CD14-positive monocyte (primary cell): ENCODE data around the gene ABCB10. TPM values are rescaled to one million over a fixed set of nuclear protein-coding genes. Genes with fewer than 3 reads are reported as not detected.
"Not testable (repeated sequence)": the region's sequence is repeated elsewhere in the genome, so short reads cannot be mapped to it uniquely, and the experiment has no call there.

Source experiments
- DNase-seq, 3 donors: peaks; one replicate each; pipeline ENCODE4 v3.0.0-alpha.2; 2011 to 2022
- H2AFZ ChIP-seq: 2 replicates; pipeline ENCODE4 v1.6.0; 2012; ENCODE audit warnings: mild to moderate bottlenecking, low read depth, low read length, inconsistent platforms; ENCODE audit not compliant: insufficient read depth, poor library complexity, severe bottlenecking
- H3K27ac ChIP-seq, 2 donors: 1 replicate in 1 of 2; 2 replicates in 1 of 2; pipeline ENCODE4 v1.5.1; 2012 to 2013; ENCODE audit warnings: low read length in 2 of 2, control low read depth in 1 of 2, inconsistent platforms in 1 of 2, low read depth in 1 of 2, mild to moderate bottlenecking in 1 of 2
- H3K27me3 ChIP-seq, 2 donors: one replicate each; pipeline versions ENCODE4 v1.6.0 to v1.6.1; 2011 to 2013; ENCODE audit warnings: low read length in 2 of 2; ENCODE audit not compliant: control insufficient read depth in 2 of 2, insufficient read depth in 2 of 2
- H3K36me3 ChIP-seq, 2 donors: replicated peaks in 1 of 2; 1 replicate in 1 of 2; 2 replicates in 1 of 2; pipeline versions ENCODE4 v1.5.1 to v1.6.1; 2012 to 2013; ENCODE audit warnings: low read length in 2 of 2, control low read depth in 1 of 2, inconsistent platforms in 1 of 2, mild to moderate bottlenecking in 1 of 2; ENCODE audit not compliant: insufficient read depth in 2 of 2, control insufficient read depth in 1 of 2
- H3K4me1 ChIP-seq, 2 donors: 1 replicate in 1 of 2; 2 replicates in 1 of 2; pipeline versions ENCODE4 v1.5.1 to v1.6.1; 2012 to 2013; ENCODE audit warnings: low read length in 2 of 2, control low read depth in 1 of 2, inconsistent platforms in 1 of 2, mild to moderate bottlenecking in 1 of 2, moderate library complexity in 1 of 2; ENCODE audit not compliant: insufficient read depth in 2 of 2, control insufficient read depth in 1 of 2
- H3K4me2 ChIP-seq: replicated peaks from 2 replicates; pipeline ENCODE3; 2012; ENCODE audit warnings: low read length, moderate library complexity, mild to moderate bottlenecking; ENCODE audit not compliant: poor library complexity, severe bottlenecking; ENCODE audit errors: extremely low read depth
- H3K4me3 ChIP-seq, 3 experiments: fragments of 200-600 bp in 1 of 3; sonication (generic) in 1 of 3; replicated peaks in 1 of 3; 1 replicate in 2 of 3; 2 replicates in 1 of 3; pipeline ENCODE4 v1.5.1; 2011 to 2013; ENCODE audit warnings: low read length in 3 of 3, mild to moderate bottlenecking in 3 of 3, control low read depth in 2 of 3, low read depth in 2 of 3, inconsistent platforms in 1 of 3, moderate library complexity in 1 of 3
- H3K79me2 ChIP-seq: 2 replicates; pipeline ENCODE4 v1.6.0; 2012; ENCODE audit warnings: mild to moderate bottlenecking, control low read depth, inconsistent platforms, low read length, moderate library complexity; ENCODE audit not compliant: insufficient read depth
- H3K9ac ChIP-seq: 2 replicates; pipeline ENCODE4 v1.6.0; 2017; ENCODE audit warnings: low read length, mild to moderate bottlenecking; ENCODE audit not compliant: insufficient read depth, poor library complexity, severe bottlenecking
- H3K9me3 ChIP-seq, 2 donors: replicated peaks in 1 of 2; 1 replicate in 1 of 2; 2 replicates in 1 of 2; pipeline versions ENCODE4 v1.5.1 to v1.6.1; 2012 to 2013; ENCODE audit warnings: low read length in 2 of 2, control low read depth in 1 of 2; ENCODE audit not compliant: control insufficient read depth in 1 of 2, insufficient read depth in 1 of 2
- H4K20me1 ChIP-seq: 2 replicates; pipeline ENCODE4 v1.6.0; 2012; ENCODE audit warnings: mild to moderate bottlenecking, low read length, control low read depth, moderate library complexity; ENCODE audit not compliant: insufficient read depth
- H3K27ac Mint-ChIP-seq, 7 donors: one replicate each; pipeline ENCODE4 v1.8.0; 2020; ENCODE audit warnings: mild to moderate bottlenecking in 7 of 7, mixed read lengths in 7 of 7, moderate library complexity in 6 of 7, inconsistent platforms in 2 of 7
- H3K27me3 Mint-ChIP-seq, 3 donors: one replicate each; pipeline ENCODE4 v1.8.0; 2021 to 2022; ENCODE audit warnings: low read depth in 3 of 3, mild to moderate bottlenecking in 3 of 3, mixed read lengths in 3 of 3, moderate library complexity in 3 of 3, inconsistent platforms in 1 of 3
- H3K36me3 Mint-ChIP-seq, 2 donors: one replicate each; pipeline ENCODE4 v1.8.0; 2020; ENCODE audit warnings: mixed read lengths in 2 of 2, inconsistent platforms in 1 of 2, mild to moderate bottlenecking in 1 of 2
- H3K4me1 Mint-ChIP-seq: one replicate; pipeline ENCODE4 v1.8.0; 2020; ENCODE audit warnings: mild to moderate bottlenecking, mixed read lengths
- H3K4me3 Mint-ChIP-seq, 2 donors: one replicate each; pipeline ENCODE4 v1.8.0; 2020; ENCODE audit warnings: mild to moderate bottlenecking in 2 of 2, mixed read lengths in 2 of 2, moderate library complexity in 1 of 2
- H3K9me3 Mint-ChIP-seq, 7 donors: one replicate each; pipeline ENCODE4 v1.8.0; 2020 to 2022; ENCODE audit warnings: mixed read lengths in 7 of 7, mild to moderate bottlenecking in 6 of 7, moderate library complexity in 6 of 7, inconsistent platforms in 2 of 7
- WGBS: methylation state at CpG from one replicate; pipeline ENCODE4 v1.1.5; 2013; ENCODE audit warnings: missing lambda C conversion rate; ENCODE audit not compliant: insufficient coverage; 5-methylcytosine and 5-hydroxymethylcytosine counted together
- intact Hi-C, 2 donors: fragments of 100-400 bp; cut with micrococcal nuclease; formaldehyde crosslinking; loops; one replicate each; pipeline versions ENCODE4 v1.15.0 to v1.15.1; 2023
- polyA plus RNA-seq, 3 donors: library from polyadenylated mRNA; depleted of rRNA in 1 of 3; unstranded in 2 of 3; stranded (reverse) in 1 of 3; fragments of 300-500 nt in 2 of 3; fragments of >200 nt in 1 of 3; fragmentation: Illumina TruSeq in 2 of 3; gene quantifications; 1 replicate in 2 of 3; 2 replicates in 1 of 3; pipeline ENCODE4 v1.2.3, GENCODE V29; 2012 to 2021
- TF ChIP-seq, protein P1 (sequence below): fragments of 200-600 bp; IDR thresholded peaks from one replicate; pipeline ENCODE4 v1.8.0; 2022; ENCODE audit warnings: antibody characterized with exemption, mild to moderate bottlenecking

The ABCB10 gene
- polyA plus RNA-seq, 3 donors = 5.4 to 12.9 (median 11.4) TPM

DNA sequence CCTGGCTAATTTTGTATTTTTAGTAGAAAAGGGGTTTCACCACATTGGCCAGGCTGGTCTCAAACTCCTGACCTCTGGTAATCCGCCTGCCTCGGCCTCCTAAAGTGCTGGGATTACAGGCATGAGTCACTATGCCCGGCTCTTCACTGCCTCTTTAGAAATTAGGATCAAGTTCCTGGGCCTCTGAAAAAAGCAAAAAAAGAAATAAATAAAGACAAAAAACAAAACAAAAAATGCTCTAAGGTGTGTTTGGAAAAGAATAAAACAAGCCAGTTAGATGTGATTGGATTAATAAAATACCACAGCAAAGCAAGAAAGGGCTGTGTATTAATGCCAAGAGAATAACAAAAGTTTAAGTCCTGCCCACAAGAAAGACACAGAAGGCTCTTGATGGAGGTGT is 4.2 kb upstream of the ABCB10 start:
- H3K4me1 ChIP-seq = peaks cover 12 to 19% of the 10 kb centered on the region in 2 donors
- no peaks in the 10 kb centered on the region for H3K27me3 ChIP-seq
- H3K36me3 ChIP-seq = no peaks in the 10 kb centered on the region
- H3K27ac Mint-ChIP-seq = no peak overlapping the region
- intact Hi-C loops = no loop called here
- no peak overlapping the region for H3K9ac ChIP-seq
- TF ChIP-seq, protein P1, sequence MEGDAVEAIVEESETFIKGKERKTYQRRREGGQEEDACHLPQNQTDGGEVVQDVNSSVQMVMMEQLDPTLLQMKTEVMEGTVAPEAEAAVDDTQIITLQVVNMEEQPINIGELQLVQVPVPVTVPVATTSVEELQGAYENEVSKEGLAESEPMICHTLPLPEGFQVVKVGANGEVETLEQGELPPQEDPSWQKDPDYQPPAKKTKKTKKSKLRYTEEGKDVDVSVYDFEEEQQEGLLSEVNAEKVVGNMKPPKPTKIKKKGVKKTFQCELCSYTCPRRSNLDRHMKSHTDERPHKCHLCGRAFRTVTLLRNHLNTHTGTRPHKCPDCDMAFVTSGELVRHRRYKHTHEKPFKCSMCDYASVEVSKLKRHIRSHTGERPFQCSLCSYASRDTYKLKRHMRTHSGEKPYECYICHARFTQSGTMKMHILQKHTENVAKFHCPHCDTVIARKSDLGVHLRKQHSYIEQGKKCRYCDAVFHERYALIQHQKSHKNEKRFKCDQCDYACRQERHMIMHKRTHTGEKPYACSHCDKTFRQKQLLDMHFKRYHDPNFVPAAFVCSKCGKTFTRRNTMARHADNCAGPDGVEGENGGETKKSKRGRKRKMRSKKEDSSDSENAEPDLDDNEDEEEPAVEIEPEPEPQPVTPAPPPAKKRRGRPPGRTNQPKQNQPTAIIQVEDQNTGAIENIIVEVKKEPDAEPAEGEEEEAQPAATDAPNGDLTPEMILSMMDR = no peak
- H3K4me3 ChIP-seq = no peak overlapping the region
- H3K4me2 ChIP-seq = no peak overlapping the region
- no peak overlapping the region for H3K27ac ChIP-seq
- peaks cover 0 to 2% (median 0%) of the 10 kb centered on the region in 3 donors for H3K27me3 Mint-ChIP-seq
- peaks cover 18% of the 10 kb centered on the region for H3K4me1 Mint-ChIP-seq
- no peaks in the 10 kb centered on the region for H3K36me3 Mint-ChIP-seq
- H3K9me3 Mint-ChIP-seq = no peaks in the 10 kb centered on the region
- H3K9me3 ChIP-seq = no peaks in the 10 kb centered on the region
- DNase-seq = no peak
- no peaks in the 10 kb centered on the region for H4K20me1 ChIP-seq
- no peak overlapping the region for H2AFZ ChIP-seq
- no peak overlapping the region for H3K4me3 Mint-ChIP-seq
- peaks cover 13% of the 10 kb centered on the region for H3K79me2 ChIP-seq
- 100% methylated on average over 3 of the region's 3 CpGs for WGBS

DNA sequence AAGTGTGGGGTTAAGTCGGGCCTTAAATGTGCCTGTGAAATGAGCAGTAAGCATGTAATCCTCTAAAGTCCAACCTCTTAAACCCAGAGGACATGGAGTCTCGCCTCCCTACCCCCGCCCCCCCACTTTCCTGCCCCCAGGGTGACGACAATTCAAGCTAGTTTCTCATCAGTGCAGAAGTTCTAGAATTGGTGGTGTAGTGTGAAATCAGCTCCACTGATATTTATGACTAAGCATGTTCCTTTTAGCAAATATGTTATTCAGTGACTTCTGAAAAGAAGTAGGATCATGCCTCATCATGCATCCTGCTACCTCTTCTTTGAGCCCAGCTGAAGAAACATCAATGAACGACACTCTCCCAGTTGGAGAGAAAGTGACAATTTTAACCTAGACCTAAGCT is 2.6 kb upstream of the ABCB10 start:
- no peaks in the 10 kb centered on the region for H3K27me3 ChIP-seq
- Mint-ChIP-seq H3K27me3 (peaks cover 0 to 2% (median 0%) of the 10 kb centered on the region in 3 donors), H3K4me3 (no peak overlapping the region), H3K4me1 (peaks cover 24% of the 10 kb centered on the region), H3K9me3 (no peaks in the 10 kb centered on the region), H3K27ac (no peak overlapping the region), H3K36me3 (peaks cover 0 to 3% of the 10 kb centered on the region in 2 donors)
- H3K4me2 ChIP-seq = no peak overlapping the region
- 100% methylated on average over 1 of the region's 5 CpGs for WGBS
- peaks cover 22 to 26% of the 10 kb centered on the region in 2 donors for H3K4me1 ChIP-seq
- H3K4me3 ChIP-seq = no peak overlapping the region
- DNase-seq = no peak
- H3K9ac ChIP-seq = no peak overlapping the region
- H3K9me3 ChIP-seq = no peaks in the 10 kb centered on the region
- TF ChIP-seq, protein P1 = no peak
- H3K27ac ChIP-seq = no peak overlapping the region
- peaks cover 12% of the 10 kb centered on the region for H4K20me1 ChIP-seq
- peaks cover 28% of the 10 kb centered on the region for H3K79me2 ChIP-seq
- intact Hi-C loops = no loop called here
- H2AFZ ChIP-seq = peak overlapping the region; percentile 7
- no peaks in the 10 kb centered on the region for H3K36me3 ChIP-seq

DNA sequence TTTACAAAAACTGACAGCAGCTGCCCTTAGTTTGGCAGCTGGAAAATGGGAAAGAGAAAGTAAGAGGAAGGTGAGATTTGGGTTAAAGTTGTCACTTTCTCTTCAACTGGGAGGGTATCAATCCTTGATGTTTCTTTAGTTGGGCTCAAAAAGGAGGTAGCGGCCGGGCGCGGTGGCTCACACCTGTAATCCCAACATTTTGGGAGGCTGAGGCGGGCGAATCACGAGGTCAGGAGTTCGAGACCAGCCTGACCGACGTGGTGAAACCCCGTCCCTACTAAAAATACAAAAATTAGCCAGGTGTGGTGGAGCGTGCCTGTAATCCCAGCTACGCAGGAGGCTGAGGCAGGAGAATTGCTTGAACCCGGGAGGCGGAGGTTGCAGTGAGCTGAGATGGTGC is 1.6 kb upstream of the ABCB10 start:
- WGBS = 83% methylated on average over 1 of the region's 15 CpGs
- H3K4me3 Mint-ChIP-seq = not testable (repeated sequence)

More for the DNA sequence above, 1.6 kb upstream of the ABCB10 start:
- peak overlapping the region; percentile 91 for H2AFZ ChIP-seq
- H3K9me3 ChIP-seq, H3K9ac ChIP-seq, H3K36me3 Mint-ChIP-seq, H3K36me3 ChIP-seq, H3K27me3 Mint-ChIP-seq, H3K27ac Mint-ChIP-seq, H3K27me3 ChIP-seq, intact Hi-C loops, H3K27ac ChIP-seq, H3K9me3 Mint-ChIP-seq, DNase-seq, H3K4me2 ChIP-seq, H3K4me3 ChIP-seq: not testable (repeated sequence)
- H3K79me2 ChIP-seq = peaks cover 38% of the 10 kb centered on the region
- peaks cover 30% of the 10 kb centered on the region for H3K4me1 Mint-ChIP-seq
- H4K20me1 ChIP-seq = peaks cover 12% of the 10 kb centered on the region
- H3K4me1 ChIP-seq = peaks cover 22 to 28% of the 10 kb centered on the region in 2 donors
